ENCODE data around the gene STMN1.

- TF ChIP-seq, protein P1, sequence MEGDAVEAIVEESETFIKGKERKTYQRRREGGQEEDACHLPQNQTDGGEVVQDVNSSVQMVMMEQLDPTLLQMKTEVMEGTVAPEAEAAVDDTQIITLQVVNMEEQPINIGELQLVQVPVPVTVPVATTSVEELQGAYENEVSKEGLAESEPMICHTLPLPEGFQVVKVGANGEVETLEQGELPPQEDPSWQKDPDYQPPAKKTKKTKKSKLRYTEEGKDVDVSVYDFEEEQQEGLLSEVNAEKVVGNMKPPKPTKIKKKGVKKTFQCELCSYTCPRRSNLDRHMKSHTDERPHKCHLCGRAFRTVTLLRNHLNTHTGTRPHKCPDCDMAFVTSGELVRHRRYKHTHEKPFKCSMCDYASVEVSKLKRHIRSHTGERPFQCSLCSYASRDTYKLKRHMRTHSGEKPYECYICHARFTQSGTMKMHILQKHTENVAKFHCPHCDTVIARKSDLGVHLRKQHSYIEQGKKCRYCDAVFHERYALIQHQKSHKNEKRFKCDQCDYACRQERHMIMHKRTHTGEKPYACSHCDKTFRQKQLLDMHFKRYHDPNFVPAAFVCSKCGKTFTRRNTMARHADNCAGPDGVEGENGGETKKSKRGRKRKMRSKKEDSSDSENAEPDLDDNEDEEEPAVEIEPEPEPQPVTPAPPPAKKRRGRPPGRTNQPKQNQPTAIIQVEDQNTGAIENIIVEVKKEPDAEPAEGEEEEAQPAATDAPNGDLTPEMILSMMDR (conservative IDR thresholded peaks at IDR 0.05; ENCODE audit: low read length): peak; percentile 97
- no peak for TF ChIP-seq EZH2phosphoT487 (IDR thresholded peaks at IDR 0.05; ENCODE audit: borderline replicate concordance)
Measured at GRCh38 chr1:25895365-25895990, 10.7 kb downstream of the STMN1 start.

Data from Loucy (cell line).